Ovary (tissue), 9 donors: ENCODE data around the gene RRAGA. TPM values are rescaled to one million over a fixed set of nuclear protein-coding genes. Genes with fewer than 3 reads are reported as not detected.
"Not testable (repeated sequence)": the region's sequence is repeated elsewhere in the genome, so short reads cannot be mapped to it uniquely, and the experiment has no call there.

Source experiments
- DNase-seq, 5 donors: peaks; one replicate each; pipeline ENCODE4 v3.0.0-alpha.2; 2019 to 2020
- H3K27ac ChIP-seq, 2 donors: fragments of 200-600 bp; one replicate each; pipeline versions ENCODE4 v1.5.1 to v1.8.0; 2019 to 2022
- H3K27me3 ChIP-seq: fragments of 200-600 bp; one replicate; pipeline ENCODE4 v1.8.0; 2022
- H3K36me3 ChIP-seq: fragments of 200-600 bp; sonication (generic); one replicate; pipeline ENCODE4 v1.5.1; 2019
- H3K4me1 ChIP-seq: one replicate; pipeline ENCODE4 v1.8.1; 2013; ENCODE audit warnings: mild to moderate bottlenecking, moderate library complexity; ENCODE audit not compliant: insufficient read depth
- H3K4me3 ChIP-seq: fragments of 200-600 bp; sonication (generic); one replicate; pipeline ENCODE4 v1.5.1; 2017
- H3K9me3 ChIP-seq, 2 donors: fragments of 200-600 bp in 1 of 2; sonication (generic) in 1 of 2; one replicate each; pipeline versions ENCODE4 v1.5.1 to v1.8.1; 2013 to 2019; ENCODE audit warnings: mild to moderate bottlenecking in 1 of 2, moderate library complexity in 1 of 2
- EP300 ChIP-seq: sonication (generic); formaldehyde crosslinking; IDR thresholded peaks from one replicate; pipeline ENCODE4 v1.6.1; 2017; ENCODE audit warnings: antibody characterized with exemption
- POLR2A ChIP-seq: fragments of 450-650 bp; IDR thresholded peaks from one replicate; pipeline ENCODE4 v1.6.1; 2017; ENCODE audit warnings: antibody characterized with exemption, mild to moderate bottlenecking, moderate library complexity
- WGBS, 3 donors: extraction: QIAGEN DNeasy Blood & Tissue Kit in 1 of 3; methylation state at CpG; one replicate each; pipeline versions ENCODE4 v1.1.5 to v1.1.7; 2013 to 2017; 5-methylcytosine and 5-hydroxymethylcytosine counted together
- intact Hi-C, 4 donors: fragments of 100-400 bp; cut with DNase I; formaldehyde crosslinking; loops; one replicate each; pipeline versions ENCODE4 v1.11.0 to v1.15.1; 2022 to 2023
- polyA plus RNA-seq, 2 donors: library from polyadenylated mRNA; stranded (reverse); fragments of 200-250 nt in 1 of 2; fragments of 350-450 nt in 1 of 2; fragmentation: Illumina TruSeq in 1 of 2; extraction: RNeasy Lipid Tissue Mini Kit (QIAGEN cat#74804) in 1 of 2; gene quantifications; one replicate each; pipeline ENCODE4 v1.2.3, GENCODE V29; 2013 to 2014
- total RNA-seq, 7 donors: library from RNA; depleted of rRNA in 2 of 7; stranded (reverse); fragments of >200 nt in 2 of 7; fragmentation: NEBNext Ultra II Directional in 3 of 7; extraction: Animal tissue kit (Norgen Biotek cat#: 25700) in 3 of 7; gene quantifications; one replicate each; pipeline versions ENCODE4 v1.1.0 to v1.2.4, GENCODE V29; 2016 to 2023
- TF ChIP-seq, protein P1 (sequence below), 3 donors: fragments of 450-650 bp in 2 of 3; fragments of 200-600 bp in 1 of 3; IDR thresholded peaks; one replicate each; pipeline versions ENCODE4 v1.5.1 to v1.8.0; 2016 to 2022; ENCODE audit warnings: antibody characterized with exemption in 3 of 3, mild to moderate bottlenecking in 1 of 3
- donor health status: DM: no; HTN: no; CAD: no; lungs with moderate emphysema.
- donor health status: DM: no; HTN: no; CAD: no.
- donor health status: Bipolar disorder and iron deficiency.
- donor health status: DM: yes; HTN: yes; CAD: no.
- donor health status: DM: no; HTN: no; CAD: no.
- donor health status: DM: yes; HTN: yes; CAD: no.

The RRAGA gene
- total and polyA plus RNA-seq, 9 donors, result 36.6 to 124 (median 104) TPM

- 53 to 58% (median 56%) methylated on average over 4 of the region's 4 CpGs for WGBS, 3 donors
- no peaks in the 10 kb centered on the region for H3K36me3 ChIP-seq
- intact Hi-C loops, result loop anchor here in 1 of 4 donors (10.0 kb wide), 1 partner anchor 763 kb away; no protein-coding TSS in a partner anchor
Measured at GRCh38 chr9:19018201-19018600, 31.0 kb upstream of the RRAGA start.

DNA sequence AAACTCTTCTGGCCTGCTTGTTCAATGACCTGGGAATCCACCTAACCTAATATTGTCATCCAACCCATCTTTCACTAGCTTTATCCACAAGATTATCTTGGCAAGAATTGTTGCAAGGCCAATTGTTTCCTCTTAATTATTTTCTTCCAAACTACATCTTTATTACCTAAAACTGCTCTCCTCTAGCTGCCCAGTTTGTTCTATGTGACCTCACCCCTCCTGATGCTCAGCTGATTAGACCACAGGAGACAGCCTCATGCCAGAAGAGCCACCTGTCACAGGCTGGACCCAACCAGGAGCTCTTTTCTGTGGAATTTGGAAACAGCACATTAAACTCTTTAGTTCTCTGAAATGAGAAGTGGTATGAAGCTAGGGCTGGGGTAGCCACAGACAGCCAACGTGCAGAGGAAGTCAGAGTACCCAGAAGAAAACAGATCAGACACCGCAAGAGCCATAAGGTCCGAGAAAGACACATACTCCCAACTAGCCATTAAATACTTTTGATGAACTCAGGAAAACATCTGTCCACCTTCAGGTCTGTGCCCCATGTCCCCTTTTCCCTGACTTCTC lies 28.3 kb upstream of the RRAGA start:
- whole genome bisulfite sequencing, 3 donors, result 86 to 94% (median 88%) methylated on average over 3 of the region's 3 CpGs
- intact Hi-C loops, result loop anchor here in 2 of 4 donors (5.0 to 10.0 kb wide), 2 partner anchors 576 to 764 kb away; no protein-coding TSS in a partner anchor

More at GRCh38 chr9:19018201-19018600, 31.0 kb upstream of the RRAGA start:
- H3K27ac ChIP-seq, result no peak overlapping the region
- TF ChIP-seq, protein P1, sequence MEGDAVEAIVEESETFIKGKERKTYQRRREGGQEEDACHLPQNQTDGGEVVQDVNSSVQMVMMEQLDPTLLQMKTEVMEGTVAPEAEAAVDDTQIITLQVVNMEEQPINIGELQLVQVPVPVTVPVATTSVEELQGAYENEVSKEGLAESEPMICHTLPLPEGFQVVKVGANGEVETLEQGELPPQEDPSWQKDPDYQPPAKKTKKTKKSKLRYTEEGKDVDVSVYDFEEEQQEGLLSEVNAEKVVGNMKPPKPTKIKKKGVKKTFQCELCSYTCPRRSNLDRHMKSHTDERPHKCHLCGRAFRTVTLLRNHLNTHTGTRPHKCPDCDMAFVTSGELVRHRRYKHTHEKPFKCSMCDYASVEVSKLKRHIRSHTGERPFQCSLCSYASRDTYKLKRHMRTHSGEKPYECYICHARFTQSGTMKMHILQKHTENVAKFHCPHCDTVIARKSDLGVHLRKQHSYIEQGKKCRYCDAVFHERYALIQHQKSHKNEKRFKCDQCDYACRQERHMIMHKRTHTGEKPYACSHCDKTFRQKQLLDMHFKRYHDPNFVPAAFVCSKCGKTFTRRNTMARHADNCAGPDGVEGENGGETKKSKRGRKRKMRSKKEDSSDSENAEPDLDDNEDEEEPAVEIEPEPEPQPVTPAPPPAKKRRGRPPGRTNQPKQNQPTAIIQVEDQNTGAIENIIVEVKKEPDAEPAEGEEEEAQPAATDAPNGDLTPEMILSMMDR (IDR thresholded peaks at IDR 0.05), result no peak
- TF ChIP-seq POLR2A (no peak), EP300 (no peak)
- DNase-seq, result no peak
- no peaks in the 10 kb centered on the region for H3K4me1 ChIP-seq
- no peak overlapping the region for H3K4me3 ChIP-seq
- H3K9me3 ChIP-seq, result no peaks in the 10 kb centered on the region
- no peaks in the 10 kb centered on the region for H3K27me3 ChIP-seq

GRCh38 chr9:19021649-19022048 lies 27.6 kb upstream of the RRAGA start:
- intact Hi-C loops, result loop anchor here in 2 of 4 donors (5.0 to 10.0 kb wide), 2 partner anchors 577 to 764 kb away; no protein-coding TSS in a partner anchor
- H3K27ac ChIP-seq, H3K36me3 ChIP-seq, H3K4me3 ChIP-seq, DNase-seq, H3K9me3 ChIP-seq, H3K27me3 ChIP-seq, H3K4me1 ChIP-seq: not testable (repeated sequence)
- 93 to 97% (median 96%) methylated on average over 2 of the region's 2 CpGs for WGBS, 3 donors

More for the DNA sequence above, 28.3 kb upstream of the RRAGA start:
- TF ChIP-seq POLR2A (no peak), EP300 (no peak)
- TF ChIP-seq, protein P1 (IDR thresholded peaks at IDR 0.05), result no peak
- H3K27ac ChIP-seq, result no peak overlapping the region
- H3K36me3 ChIP-seq, result no peaks in the 10 kb centered on the region
- H3K4me3 ChIP-seq, result no peak overlapping the region
- no peak for DNase-seq
- H3K4me1 ChIP-seq, result no peaks in the 10 kb centered on the region
- H3K9me3 ChIP-seq, result no peaks in the 10 kb centered on the region
- no peaks in the 10 kb centered on the region for H3K27me3 ChIP-seq

DNA sequence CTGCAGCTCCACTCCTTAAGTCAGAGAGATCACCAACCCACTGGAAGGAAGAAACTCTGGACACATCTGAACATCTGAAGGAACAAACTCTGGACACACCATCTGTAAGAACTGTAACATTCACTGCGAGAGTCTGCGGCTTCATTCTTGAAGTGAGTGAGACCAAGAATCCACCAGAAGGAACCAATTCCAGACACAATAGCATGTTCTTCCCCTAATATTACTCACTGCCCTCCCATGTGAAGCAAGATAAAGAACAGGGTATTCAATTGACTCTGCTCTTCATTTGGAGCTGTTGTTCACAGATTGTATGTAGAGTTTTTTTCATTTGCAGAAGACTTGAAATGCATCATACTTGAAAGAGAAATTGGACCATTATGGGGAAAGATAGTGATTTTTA lies 27.0 kb upstream of the RRAGA start:
- intact Hi-C loops, result loop anchor here in 2 of 4 donors (5.0 to 10.0 kb wide), 2 partner anchors 577 to 765 kb away; no protein-coding TSS in a partner anchor
- H3K9me3 ChIP-seq, result no peaks in the 10 kb centered on the region
- no peaks in the 10 kb centered on the region for H3K36me3 ChIP-seq
- no peak for DNase-seq
- H3K4me3 ChIP-seq, result no peak overlapping the region
- H3K27me3 ChIP-seq, result no peaks in the 10 kb centered on the region
- WGBS, 3 donors, result 89 to 97% (median 95%) methylated on average over 2 of the region's 2 CpGs
- no peaks in the 10 kb centered on the region for H3K4me1 ChIP-seq
- TF ChIP-seq, protein P1 (IDR thresholded peaks at IDR 0.05), result no peak
- TF ChIP-seq POLR2A (no peak), EP300 (no peak)
- no peak overlapping the region for H3K27ac ChIP-seq

DNA sequence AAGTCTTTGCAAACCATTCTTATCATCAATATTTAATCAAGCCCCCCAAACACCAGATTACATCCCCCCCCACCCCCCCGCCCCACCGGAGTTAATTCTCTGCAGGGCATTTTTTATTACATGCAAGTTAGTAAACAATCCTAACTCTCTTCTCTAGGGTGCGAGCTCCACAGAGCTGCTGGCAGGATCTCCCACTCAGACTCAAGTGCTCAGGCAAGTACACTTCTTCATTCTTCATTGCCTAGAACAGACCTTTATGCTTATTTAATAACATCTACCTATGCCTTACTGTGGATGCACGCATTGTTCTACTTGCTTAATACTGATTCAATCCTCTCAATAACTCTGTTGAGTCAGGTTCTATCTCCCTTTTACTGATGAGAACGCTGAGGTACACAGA lies 26.1 kb upstream of the RRAGA start:
- intact Hi-C loops, result loop anchor here in 2 of 4 donors (5.0 to 10.0 kb wide), 2 partner anchors 578 to 766 kb away; no protein-coding TSS in a partner anchor
- H3K27me3 ChIP-seq, result no peaks in the 10 kb centered on the region
- H3K4me1 ChIP-seq, result no peaks in the 10 kb centered on the region
- 62 to 72% (median 71%) methylated on average over 5 of the region's 5 CpGs for WGBS, 3 donors
- no peak overlapping the region for H3K27ac ChIP-seq
- DNase-seq, result no peak
- no peaks in the 10 kb centered on the region for H3K9me3 ChIP-seq
- no peaks in the 10 kb centered on the region for H3K36me3 ChIP-seq
- H3K4me3 ChIP-seq, result no peak overlapping the region
- TF ChIP-seq POLR2A, result no peak
- TF ChIP-seq, protein P1 (IDR thresholded peaks at IDR 0.05), result no peak
- no peak for TF ChIP-seq EP300
